K562 (cell line): ENCODE data around the gene CCDC82. TPM values are rescaled to one million over a fixed set of nuclear protein-coding genes. Genes with fewer than 3 reads are reported as not detected.

ENCODE experiments used
- ATF3 ChIP-seq, 2 experiments: fragments of 450-650 bp in 1 of 2; sonication (generic) in 1 of 2; formaldehyde crosslinking in 1 of 2; IDR thresholded peaks in 1 of 2; conservative IDR thresholded peaks in 1 of 2; 2 replicates each; pipeline versions ENCODE4 v1.6.1 to v1.8.1; 2016 to 2023; ENCODE audit warnings: mild to moderate bottlenecking in 2 of 2, moderate library complexity in 2 of 2, inconsistent platforms in 1 of 2, missing genetic modification reagents in 1 of 2
- CBFB ChIP-seq: sonication (generic); formaldehyde crosslinking; IDR thresholded peaks from 2 replicates; pipeline ENCODE4 v1.4.0; 2020; ENCODE audit warnings: mild to moderate bottlenecking, missing genetic modification reagents
- CXXC5 ChIP-seq: fragments of 250-450 bp; sonication (Bioruptor Pico); IDR thresholded peaks from 2 replicates; pipeline ENCODE4 v1.8.0; 2022; ENCODE audit warnings: inconsistent platforms, mild to moderate bottlenecking, moderate library complexity
- ELF4 ChIP-seq: fragments of 450-650 bp; formaldehyde crosslinking; IDR thresholded peaks from 2 replicates; pipeline ENCODE4 v1.4.0; 2022; ENCODE audit warnings: missing genetic modification characterization
- HMBOX1 ChIP-seq: sonication (generic); IDR thresholded peaks from 2 replicates; pipeline ENCODE4 v1.6.1; 2016
- IRF1 ChIP-seq: sonication (generic); formaldehyde crosslinking; IDR thresholded peaks from 2 replicates; pipeline ENCODE4 v1.8.0; 2022; ENCODE audit warnings: missing genetic modification reagents, mild to moderate bottlenecking, borderline replicate concordance
- KDM1A ChIP-seq, 2 experiments: fragments of 450-650 bp; IDR thresholded peaks; 2 replicates each; pipeline ENCODE4 v1.6.1; 2016; ENCODE audit warnings: mild to moderate bottlenecking in 2 of 2
- MAX ChIP-seq: sonication (generic); formaldehyde crosslinking; IDR thresholded peaks from 2 replicates; pipeline ENCODE4 v1.9.0; 2022; ENCODE audit warnings: mild to moderate bottlenecking, missing genetic modification reagents
- MXD1 ChIP-seq: fragments of 250-450 bp; sonication (Bioruptor Pico); IDR thresholded peaks from 2 replicates; pipeline ENCODE4 v1.8.0; 2021; ENCODE audit warnings: borderline replicate concordance, mild to moderate bottlenecking, moderate library complexity; ENCODE audit not compliant: poor library complexity, severe bottlenecking
- NR0B1 ChIP-seq: fragments of 450-650 bp; IDR thresholded peaks from one replicate; pipeline ENCODE4 v1.6.1; 2018; ENCODE audit warnings: mild to moderate bottlenecking, moderate library complexity; ENCODE audit not compliant: partially characterized antibody
- RCOR1 ChIP-seq, 2 experiments: IDR thresholded peaks; 2 replicates each; pipeline ENCODE4 v1.6.1; 2012; ENCODE audit warnings: low read depth in 2 of 2, low read length in 2 of 2, borderline replicate concordance in 1 of 2, improper control_type of control experiment in 1 of 2
- TBP ChIP-seq: optimal IDR thresholded peaks from 2 replicates; pipeline ENCODE3; 2011; ENCODE audit warnings: low read depth, low read length, improper control_type of control experiment
- TCF15 ChIP-seq: fragments of 250-450 bp; sonication (Bioruptor Pico); IDR thresholded peaks from 2 replicates; pipeline ENCODE4 v1.8.0; 2022; ENCODE audit warnings: moderate library complexity, mild to moderate bottlenecking, inconsistent platforms
- ZBED1 ChIP-seq: IDR thresholded peaks from 2 replicates; pipeline ENCODE4 v1.6.1; 2014
- ZBTB1 ChIP-seq: sonication (generic); formaldehyde crosslinking; IDR thresholded peaks from 2 replicates; pipeline ENCODE4 v1.8.1; 2023; ENCODE audit warnings: missing genetic modification reagents, low read depth, mild to moderate bottlenecking, borderline replicate concordance
- ZFP1 ChIP-seq: fragments of 450-650 bp; formaldehyde crosslinking; IDR thresholded peaks from 2 replicates; pipeline ENCODE4 v1.4.0; 2020; ENCODE audit warnings: mild to moderate bottlenecking, mixed read lengths
- ZNF280B ChIP-seq: fragments of 250-450 bp; sonication (Bioruptor Pico); IDR thresholded peaks from 2 replicates; pipeline ENCODE4 v1.5.1; 2021; ENCODE audit warnings: mild to moderate bottlenecking
- ZNF41 ChIP-seq: fragments of 250-450 bp; sonication (Bioruptor Pico); conservative IDR thresholded peaks from 2 replicates; pipeline ENCODE4 v1.4.0; 2020; ENCODE audit warnings: mild to moderate bottlenecking
- ZNF668 ChIP-seq: fragments of 250-450 bp; sonication (Bioruptor Pico); IDR thresholded peaks from 2 replicates; pipeline ENCODE4 v1.8.0; 2022; ENCODE audit warnings: mild to moderate bottlenecking, inconsistent platforms
- ZSCAN32 ChIP-seq: fragments of 450-650 bp; formaldehyde crosslinking; IDR thresholded peaks from 2 replicates; pipeline ENCODE4 v1.4.0; 2020; ENCODE audit warnings: mild to moderate bottlenecking, moderate library complexity
- polyA plus RNA-seq, 8 experiments: library from polyadenylated mRNA; depleted of rRNA in 4 of 8; stranded (reverse) in 5 of 8; unstranded in 3 of 8; fragments of >200 nt; fragmentation: Nextera tagmentation in 2 of 8; fragmentation: Illumina TruSeq in 1 of 8; extraction: Ambion mirVana in 2 of 8; extraction: Trizol in 1 of 8; gene quantifications; 2 replicates each; pipeline versions ENCODE4 v1.2.1 to v1.2.3, GENCODE V29; 2011 to 2014; ENCODE audit warnings: inconsistent platforms in 1 of 8, missing spikeins in 1 of 8
- total RNA-seq, 7 experiments: library from RNA; depleted of rRNA in 6 of 7; stranded (reverse); fragments of >200 nt in 6 of 7; fragmentation: Illumina TruSeq in 2 of 7; extraction: Trizol in 2 of 7; gene quantifications; 2 replicates each; pipeline versions ENCODE4 v1.2.1 to v1.2.3, GENCODE V29; 2011 to 2021; ENCODE audit warnings: low replicate concordance in 1 of 7

Gene CCDC82
- total and polyA plus RNA-seq, 9 of the 15 experiments (the other 6 are each of a cell fraction or from before 2014, with no cell fraction given), result 12.5 to 51.3 (median 24.5) TPM

GRCh38 chr11:96335388-96335787 is 54.3 kb downstream of the CCDC82 start (continued):
- TF ChIP-seq ZNF280B (no peak), ZNF41 (CRISPR knock-in tag) (no peak), ZSCAN32 (CRISPR knock-in tag) (no peak), ZNF668 (CRISPR knock-in tag) (no peak), IRF1 (no peak), NR0B1 (no peak), HMBOX1 (peak; percentile 86), CBFB (CRISPR knock-in tag) (no peak), ATF3 (IDR thresholded peaks at IDR 0.05) (peak; percentile 89), ATF3 (CRISPR knock-in tag; conservative IDR thresholded peaks at IDR 0.05) (no peak), TCF15 (no peak), MXD1 (no peak), ELF4 (CRISPR knock-in tag) (no peak), CXXC5 (0 out of 2 replicates have a peak, but pooled peaks have one; percentile 14), KDM1A (IDR thresholded peaks at IDR 0.05) (no peak), RCOR1 (IDR thresholded peaks at IDR 0.05; ENCODE audit: borderline replicate concordance in 1 of 2, low read depth in 2 of 2, low read length in 2 of 2) (no peak), MAX (CRISPR knock-in tag) (no peak), TBP (no peak), ZFP1 (no peak), ZBED1 (no peak), ZBTB1 (CRISPR knock-in tag) (no peak)
